DMS53 treated with DMSO at 0.1 percent for 48 hours (cell line): ENCODE data around the gene TMEM11.

Experiments
- DNase-seq: peaks from one replicate; lab custom pipeline; 2025; ENCODE audit not compliant: unreplicated experiment; lab: John Stamatoyannopoulos, UW

The TMEM11 gene

DNA sequence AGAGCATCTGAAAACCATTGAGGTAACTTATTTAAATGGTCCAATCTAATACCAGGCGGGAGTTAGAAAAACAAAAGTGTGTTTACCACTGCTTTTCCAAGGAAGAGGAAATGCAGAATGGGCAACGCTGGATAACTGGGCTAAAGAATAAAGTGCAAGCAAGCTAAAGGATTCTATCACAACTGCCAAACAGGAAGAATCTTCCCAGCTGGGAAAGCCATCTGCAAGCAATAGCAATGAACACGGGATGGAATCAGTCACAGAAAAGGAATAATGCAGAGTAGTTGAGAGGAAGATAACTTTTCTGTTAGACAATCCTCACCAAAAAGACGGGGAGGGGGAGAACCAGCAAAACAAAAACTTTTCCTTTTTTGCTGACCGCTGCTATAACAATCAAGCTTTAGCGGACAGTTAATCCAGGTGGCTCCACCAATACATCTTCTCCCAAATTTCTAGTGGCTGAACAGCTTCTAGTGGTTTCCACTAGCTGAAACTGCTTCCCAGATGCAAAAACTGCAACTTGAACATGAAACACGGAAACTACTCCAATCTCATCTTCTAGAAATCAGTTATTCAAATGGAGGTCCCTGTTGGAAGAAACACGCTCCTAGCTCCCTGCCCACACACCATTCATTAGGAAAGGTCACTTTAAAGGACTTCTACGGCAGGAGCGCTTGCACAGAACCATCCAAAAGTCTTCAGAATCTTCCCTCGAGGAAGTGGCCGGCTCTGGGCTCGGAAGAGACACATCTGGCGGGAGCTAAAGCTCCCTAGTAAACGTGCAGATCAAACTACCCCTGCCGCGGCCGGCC, 929 bp downstream of the TMEM11 start:
- DNase-seq: no peak

DNA sequence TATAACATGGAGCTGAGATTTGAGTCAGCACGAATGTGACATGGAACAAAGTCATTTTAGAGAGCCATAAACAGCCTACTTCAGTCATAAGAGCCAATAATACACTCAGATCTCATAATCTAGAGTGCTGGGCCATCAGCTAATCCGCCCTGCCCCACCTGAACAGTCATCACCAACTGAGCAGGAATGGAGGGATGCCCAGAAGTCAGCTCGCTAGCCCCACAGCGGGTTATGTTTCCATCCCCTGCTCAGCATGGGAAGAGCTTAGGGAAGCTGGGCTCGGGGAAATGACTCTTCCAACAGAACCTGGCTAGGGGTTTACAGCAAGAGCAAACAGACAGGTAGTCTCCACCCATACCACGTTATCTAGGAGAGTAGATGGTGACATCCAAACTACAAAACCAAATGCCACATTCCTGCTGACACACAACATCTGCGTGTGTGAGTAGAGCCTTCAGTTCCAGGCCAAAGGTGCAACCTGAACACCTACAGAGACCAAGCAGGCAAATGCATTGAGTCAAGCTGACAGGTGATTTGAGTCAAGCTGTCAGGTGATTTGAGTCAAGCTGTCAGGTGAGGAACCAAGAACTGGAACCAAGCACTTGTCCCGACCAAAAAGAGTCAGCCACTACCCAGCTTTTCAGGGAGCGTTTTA, 2.0 kb downstream of the TMEM11 start:
- DNase-seq: no peak

DNA sequence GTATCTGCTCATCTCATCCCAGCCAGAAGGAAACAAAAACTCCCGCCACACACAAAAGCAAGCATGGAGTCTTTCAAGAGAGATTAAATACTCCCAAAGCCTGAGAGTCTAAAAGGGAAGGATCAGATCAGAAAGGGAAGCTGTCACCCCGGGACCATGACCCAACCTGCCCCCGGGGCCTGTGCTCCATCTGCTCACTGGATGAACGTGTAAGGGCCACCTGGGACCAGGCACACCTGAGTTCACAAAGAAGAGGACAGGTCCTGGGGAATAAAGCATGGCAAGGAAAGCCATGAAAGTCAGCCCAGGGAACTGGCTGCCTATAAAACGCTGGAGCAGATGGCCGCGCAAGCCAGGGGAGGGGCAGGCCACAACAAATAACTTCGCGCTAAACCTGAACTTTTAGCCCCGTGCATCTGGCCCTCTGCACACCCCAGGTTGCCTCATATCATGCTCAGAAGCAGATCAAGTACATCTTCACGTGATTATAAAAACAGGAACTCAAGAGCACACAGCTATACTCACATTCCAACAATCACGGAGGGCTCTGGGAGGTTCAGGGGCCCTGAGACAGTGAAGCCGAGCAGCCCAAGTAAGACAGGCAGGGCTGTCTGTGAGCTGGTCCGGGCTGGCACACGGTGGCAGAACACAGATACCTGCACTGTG, 3.4 kb downstream of the TMEM11 start:
- DNase-seq: no peak

DNA sequence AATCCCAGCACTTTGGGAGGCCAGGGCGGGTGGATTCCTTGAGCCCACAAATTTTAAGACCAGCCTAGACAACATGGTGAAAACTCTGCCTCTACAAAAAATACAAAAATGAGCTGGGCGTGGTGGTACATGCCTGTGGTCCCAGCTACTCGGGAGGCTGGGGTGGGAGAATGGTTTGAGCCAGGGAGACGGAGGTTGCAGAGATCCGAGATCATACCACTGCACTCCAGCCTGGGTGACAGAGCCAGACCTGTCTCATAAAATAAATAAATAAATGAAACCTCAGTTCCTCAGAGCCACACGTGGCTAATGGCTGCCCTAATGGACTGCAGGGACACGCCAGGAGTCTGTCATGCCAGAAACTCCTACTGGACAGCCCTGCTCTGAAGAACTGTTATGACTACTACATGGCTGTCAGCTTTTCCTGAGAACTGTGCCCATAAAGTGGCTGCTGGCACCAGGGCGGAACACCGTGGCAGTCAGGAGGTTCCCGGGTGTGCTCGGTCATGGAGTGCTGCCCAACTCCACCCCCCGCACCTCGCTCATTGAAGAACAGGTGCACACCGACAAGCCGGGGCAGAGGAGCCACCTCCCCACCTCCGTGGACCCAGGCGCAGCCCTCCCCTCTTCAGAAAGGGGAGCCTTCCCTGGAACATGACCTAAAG, 4.3 kb downstream of the TMEM11 start:
- DNase-seq: no peak

DNA sequence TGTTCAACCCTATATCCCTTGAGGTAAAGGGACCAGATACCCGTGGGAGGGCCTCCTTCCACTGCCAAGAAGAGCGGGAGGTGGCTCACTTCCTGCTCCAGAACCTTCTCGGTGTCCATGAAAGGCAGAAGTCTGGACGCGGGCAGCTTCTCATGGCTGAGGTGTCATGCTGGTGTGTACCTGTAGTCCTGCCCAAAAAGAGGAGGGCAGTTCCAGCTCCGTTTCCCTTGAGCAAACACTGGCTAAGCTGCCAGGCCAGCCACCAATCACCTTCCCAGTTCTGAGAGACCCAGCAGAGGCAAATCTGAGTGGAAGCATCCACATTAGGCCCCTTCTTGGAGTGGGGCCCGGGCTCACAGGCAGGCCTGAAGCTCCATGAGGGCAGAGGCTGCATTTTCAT, 5.6 kb downstream of the TMEM11 start:
- no peak for DNase-seq

DNA sequence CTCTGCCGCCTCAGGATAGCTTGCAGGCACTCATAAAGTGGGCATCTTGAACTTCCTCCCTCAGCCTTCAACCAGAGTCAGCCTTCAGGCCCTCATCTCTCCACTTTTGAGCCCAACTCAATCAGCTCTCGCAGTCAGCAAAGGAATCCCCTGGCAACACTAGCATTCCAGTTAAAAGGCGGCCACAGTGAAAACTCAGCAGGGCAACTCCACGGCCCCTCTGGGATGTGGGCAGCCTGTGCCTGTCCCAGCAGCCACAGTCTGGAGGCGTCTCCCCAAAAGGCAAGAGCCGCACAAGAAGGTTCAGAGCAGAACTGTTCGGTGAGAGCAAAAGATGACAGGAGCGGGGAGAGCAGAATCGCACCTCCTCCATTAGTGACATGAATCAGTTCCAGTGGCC, 9.0 kb downstream of the TMEM11 start:
- no peak for DNase-seq

DNA sequence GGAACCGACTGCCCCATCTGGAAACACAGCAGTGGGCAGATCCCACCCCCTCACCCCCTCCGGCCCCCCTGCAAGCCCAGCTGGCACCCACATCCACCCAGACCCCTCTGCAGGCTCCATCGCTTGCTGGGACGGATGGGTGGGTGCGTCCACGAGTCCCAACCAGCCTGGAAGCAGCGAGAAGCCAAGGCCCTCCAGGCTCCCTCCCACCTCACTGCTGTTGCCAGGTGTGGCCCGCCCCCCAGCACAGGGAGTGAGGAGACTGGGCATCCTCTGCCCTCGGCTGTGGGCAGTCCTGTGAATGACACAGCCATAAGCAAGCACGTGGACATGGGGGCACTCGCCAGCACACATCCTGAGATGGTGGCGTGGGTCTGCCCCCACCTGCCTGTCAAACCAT, 11.4 kb downstream of the TMEM11 start:
- no peak for DNase-seq

DNA sequence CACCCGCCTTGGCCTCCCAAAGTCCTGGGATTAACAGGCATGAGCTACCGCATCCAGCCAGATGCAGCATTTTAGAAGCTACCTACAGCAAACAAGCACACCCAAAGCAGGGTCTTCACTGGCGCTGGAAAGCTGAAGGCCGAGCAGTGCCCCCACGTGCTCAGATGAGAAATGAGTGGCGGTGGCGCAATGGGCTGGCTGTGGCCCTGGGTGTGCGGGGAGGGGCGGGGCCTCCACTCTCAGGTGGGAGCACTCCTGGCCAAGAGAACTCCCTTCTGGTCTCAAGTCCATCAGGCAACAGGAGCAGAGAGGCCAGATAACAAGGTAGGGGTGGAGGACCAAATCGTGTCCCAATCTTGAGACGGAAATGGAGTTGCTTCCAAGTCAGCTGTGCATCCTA, 12.1 kb downstream of the TMEM11 start:
- no peak for DNase-seq

DNA sequence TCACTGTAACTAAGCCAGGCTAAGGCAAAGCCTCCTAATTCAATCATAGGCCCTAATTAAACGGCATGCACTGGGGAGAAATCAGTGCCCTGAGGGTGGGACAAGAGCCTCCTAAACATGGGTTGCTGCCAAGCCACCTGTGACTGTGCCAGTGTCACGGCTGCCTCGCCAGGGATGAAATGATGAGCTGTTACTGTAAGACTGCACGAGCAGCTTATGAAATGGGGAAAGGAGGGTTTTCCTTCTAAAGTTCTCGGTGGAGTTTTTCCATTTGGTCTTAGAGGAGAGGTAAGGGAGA, 12.7 kb downstream of the TMEM11 start:
- DNase-seq: no peak

DNA sequence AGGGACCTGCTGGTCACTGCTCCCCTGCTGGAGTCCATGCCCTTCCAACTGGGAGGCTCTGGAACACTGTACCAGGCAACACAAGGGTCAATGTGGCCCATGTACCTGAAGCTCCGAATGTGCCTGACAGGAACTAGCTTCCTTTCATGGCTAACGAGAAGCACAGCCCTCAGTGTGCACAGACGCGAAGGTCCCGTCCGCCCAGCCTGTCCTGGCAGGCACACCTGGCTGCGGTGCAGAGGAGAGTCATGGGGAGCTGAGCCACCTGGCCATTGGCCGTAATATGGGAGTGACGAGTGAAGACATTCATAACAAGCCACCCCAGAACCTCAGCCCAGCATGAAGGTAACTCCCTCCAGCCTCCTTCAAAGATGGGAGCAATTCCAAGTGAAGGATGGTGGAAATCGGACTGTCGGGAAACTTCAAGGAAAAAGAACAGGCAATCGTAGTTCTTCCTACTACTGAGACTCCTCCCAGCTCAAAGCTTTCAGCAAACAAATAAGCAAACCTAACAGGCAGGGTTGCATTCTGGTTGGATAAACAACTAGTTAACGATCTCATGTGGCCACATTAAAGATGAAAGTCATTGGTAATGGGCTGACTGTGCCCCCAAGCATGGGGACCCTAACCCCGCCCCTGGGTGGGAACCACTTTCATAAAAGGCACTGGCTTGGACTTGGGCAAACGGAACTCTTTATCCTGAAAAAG, 13.2 kb downstream of the TMEM11 start:
- DNase-seq: no peak

DNA sequence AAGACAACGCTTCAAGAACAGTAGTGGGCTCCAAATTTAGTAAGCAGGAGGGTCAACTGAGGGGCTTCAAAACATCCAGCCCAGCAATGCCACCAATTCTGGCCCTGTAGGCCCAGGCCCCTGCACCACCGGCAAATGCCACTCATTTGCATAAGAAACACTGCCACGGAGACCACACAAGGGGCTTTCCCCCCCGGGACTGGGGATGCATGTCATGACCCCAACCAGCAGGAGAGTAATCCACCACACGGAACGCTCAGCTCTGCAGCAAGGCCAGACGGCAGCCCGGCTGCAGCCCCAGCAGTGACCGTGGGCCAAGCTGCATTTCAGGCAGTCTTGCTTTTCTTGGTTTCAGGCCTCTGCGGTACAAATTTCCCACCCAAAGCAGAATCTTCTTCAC, 14.1 kb downstream of the TMEM11 start:
- DNase-seq: no peak

DNA sequence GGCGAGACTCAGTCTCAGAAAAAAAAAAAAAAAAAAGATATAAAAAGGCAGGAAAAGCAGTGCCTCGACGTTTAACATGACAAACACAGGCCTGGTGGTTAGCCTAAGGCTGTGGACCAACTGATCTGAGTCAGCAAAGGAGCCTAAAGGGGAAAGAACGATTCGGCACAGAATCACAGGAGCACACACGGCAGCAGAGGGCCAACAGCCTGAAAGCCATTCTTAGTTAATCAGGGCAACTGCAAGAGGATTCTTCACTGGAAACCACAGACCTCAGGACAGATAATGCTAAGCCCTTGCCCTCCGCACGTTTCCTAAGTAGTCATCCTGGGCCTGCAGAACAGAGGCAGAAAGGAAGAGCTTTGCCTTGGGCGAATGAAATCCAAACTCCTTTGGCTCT, 14.7 kb downstream of the TMEM11 start:
- no peak for DNase-seq

DNA sequence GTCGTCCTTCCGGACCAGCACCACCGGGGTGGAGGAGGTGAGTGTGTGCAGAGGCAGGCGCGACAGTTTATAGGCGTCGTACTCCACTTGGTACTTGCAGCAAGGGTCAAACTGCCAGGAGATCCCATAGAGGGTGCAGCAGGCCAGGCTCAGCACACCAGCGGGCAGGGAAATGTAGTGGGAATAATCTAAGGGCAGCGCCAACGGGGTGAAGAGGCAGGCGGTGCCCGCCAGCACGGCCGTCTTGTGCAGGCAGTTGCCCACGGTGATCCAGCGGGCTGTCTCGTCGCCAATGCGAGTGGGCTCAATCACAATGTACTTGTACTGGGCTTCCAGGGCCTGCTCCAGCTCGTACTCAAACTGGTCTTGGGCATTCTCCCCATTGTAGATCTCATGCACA, 15.6 kb downstream of the TMEM11 start:
- no peak for DNase-seq

DNA sequence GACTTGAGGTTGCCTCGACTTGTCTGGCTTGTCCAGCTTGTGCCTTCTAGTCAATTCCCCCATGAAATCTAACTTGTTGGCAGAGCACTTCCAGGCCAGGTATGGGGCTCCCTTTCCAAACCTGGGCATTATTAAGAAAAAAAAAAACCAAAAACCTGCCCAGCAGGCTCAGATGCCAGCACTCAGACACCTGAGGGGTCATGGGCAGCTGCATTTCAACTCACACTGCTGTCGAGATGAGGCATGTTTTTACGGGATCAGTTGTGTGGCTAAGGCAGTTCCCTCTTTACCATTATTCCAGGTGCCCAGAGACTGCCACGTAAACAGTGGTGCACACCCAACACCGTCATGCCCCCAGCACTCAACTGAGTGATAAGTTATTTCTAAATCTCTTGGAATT, 17.8 kb downstream of the TMEM11 start:
- no peak for DNase-seq

DNA sequence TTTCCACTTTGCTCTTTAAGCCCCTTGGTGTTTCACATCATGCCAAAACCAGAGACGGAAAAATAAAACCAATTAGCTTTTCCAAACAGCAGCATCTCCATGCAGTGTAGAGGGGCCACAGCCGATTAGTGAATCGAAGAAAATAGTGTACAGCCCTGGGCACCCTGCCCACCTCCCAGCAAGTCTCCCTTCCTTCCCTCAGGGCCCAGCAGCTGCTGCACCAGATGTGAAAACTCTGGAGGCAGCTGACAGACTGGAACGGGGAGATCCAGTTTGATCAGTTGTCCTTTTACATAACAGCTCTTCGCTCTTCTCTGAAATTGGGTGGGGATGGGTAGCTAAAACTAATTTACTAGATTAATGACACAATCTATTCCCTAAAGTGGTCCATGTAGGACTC, 19.3 kb downstream of the TMEM11 start:
- no peak for DNase-seq

DNA sequence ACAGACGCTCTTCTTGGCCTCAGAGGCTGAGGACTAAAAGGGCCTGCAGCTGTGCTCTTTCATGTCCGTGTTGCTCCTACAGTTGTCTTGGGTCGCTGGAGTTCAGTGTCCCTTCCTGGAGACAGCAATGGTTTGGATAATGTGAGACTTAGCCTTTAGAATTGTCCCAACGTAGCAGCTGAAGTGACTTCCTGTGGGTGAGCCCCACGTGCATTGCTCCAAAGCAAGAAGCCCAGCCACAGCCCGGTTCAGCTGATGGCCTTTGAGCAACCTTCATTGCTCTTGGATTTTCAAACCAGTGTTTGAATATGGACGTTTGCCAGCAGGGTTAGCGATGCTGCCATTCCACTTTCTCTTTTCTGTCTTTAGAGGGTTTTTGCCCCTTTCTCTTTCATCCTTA, 19.7 kb downstream of the TMEM11 start:
- no peak for DNase-seq

DNA sequence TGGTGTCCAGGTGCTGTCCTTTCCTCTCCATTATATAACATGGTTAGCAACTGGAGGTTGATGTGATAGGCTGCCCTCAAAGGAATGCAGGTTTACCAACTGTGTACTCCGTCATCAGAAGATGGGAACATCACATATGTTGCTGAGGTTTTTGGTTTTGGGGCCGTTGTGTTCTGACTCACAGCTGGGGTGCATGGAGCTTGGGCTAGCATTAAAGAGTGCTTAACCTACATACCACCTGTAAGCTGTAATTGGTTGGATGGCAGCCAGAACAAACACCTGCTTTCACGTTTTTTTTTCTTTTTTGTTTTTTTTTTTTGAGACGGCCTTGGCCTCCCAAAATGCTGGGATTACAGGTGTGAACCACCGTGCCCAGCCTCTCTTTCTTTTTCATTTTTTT, 20.9 kb downstream of the TMEM11 start:
- DNase-seq: no peak

DNA sequence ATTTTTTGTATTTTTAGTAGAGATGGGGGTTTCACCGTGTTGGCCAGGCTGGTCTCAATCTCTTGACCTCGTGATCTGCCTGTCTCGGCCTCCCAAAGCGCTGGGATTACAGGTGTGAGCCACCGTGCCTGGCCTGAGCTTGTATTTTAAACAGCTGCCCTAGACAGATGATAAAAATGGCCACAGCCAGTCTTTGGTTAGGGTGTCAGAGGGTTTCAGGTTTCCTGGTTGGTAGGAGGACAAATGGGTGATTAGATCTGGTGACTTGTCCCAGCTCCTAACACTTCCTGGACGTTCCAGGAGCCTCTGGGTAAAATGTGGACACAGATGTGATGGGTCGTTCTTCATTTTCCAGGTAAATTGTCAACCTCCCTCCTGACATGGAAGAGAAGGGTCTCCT, 21.5 kb downstream of the TMEM11 start:
- peak; percentile 50 for DNase-seq

DNA sequence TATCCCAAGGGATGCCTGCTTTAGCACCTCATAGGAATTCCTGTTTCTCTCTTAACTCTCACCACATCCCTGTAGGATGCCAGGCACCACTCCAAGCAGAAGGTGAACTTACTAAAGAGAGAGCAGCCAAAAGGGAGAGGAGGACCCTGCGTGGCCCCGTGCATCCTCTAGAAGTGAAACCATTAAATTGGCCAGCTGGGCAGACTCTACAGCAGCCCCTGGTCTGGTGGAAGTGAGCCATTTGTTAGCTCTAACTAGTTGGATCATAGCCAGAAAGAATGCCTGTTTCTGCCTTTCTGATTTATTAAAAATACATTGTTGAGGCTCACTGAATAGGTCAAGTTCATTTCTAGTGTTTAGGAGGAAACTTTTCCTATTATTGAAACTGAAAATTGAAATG, 22.3 kb downstream of the TMEM11 start:
- no peak for DNase-seq

DNA sequence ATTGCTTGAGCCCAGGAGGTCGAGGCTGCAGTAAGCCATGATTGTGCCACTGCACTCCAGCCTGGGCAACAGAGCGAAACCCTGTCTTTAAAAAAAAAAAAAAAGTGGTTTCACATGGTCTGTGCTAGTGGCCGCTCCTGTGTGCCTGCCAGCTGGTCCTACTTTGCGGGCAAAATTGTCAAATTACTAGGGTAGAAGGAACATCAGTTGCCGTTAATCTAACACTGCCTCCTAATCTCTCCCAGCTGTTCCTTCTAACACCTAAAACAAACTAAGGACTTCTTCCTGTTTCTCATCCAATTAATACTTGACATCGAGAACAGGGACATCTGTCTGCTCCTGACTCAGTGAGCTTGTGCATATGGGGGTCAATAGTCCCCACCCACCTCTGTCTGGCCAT, 23.9 kb downstream of the TMEM11 start:
- no peak for DNase-seq

DNA sequence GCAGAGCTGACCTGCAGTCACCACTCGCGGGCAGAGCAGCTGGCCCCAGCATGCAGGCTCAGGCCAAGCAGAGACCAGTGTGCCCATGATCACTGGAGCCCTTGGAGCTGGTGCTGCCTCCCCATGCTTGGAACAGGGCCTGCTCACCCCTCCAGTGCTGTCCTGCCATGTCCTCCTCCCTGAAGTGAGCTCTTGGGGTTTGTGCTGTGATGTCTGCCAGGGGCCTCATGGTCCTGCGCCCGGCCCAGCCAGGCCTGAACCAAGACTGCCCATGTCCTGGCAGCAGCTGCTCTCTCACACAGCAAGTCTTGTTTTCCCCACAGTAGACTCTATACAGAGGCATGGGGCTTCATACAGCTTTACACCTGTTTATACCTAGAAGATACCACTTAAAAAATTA, 24.6 kb downstream of the TMEM11 start:
- no peak for DNase-seq
